Measurements from ENCODE around the gene EPS15. TPM values are rescaled to one million over a fixed set of nuclear protein-coding genes. Genes with fewer than 3 reads are reported as not detected.

Gene EPS15
- total and polyA plus RNA-seq, 10 of the 15 experiments (the other 5 are each of a cell fraction or from before 2014, with no cell fraction given), result 24.7 to 87.8 (median 56.3) TPM

DNA sequence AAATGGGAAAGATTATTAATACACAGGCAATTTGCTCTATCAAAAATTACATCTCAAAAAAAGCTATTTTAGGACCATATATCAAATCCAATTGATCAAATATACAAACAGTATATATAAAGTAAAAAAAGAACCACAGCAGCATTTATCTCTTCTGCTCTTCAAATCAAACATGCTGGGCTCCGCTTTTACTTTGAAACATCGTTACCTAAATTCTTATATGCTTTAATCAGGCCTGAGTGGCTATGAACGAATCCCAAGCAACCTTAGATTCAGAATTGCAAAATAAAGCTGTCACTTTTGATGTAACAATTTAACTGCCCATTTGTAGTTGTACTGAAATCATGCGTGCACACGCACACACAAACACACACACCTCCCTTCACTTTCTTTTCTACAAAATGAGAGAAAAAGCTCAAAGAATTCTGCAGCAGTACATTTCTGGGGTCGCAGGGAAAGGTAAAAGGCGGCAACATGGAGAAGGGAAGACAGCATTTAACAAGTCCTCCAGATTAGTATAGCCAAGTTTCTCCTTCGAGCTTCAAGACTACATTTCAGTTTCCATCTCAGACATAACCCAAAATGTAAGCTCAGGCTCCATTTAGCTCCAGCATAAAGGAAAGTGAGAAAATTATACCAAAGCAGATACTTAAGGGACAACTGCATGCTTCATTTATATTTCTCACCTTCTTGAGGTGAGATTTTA, 96.5 kb downstream of the EPS15 start:
- RAD21 ChIA-PET (ENCODE audit: unreplicated experiment), result interaction anchor here (0.9 kb wide), 1 partner anchor 113 kb away, joined by 4 read pairs; no protein-coding TSS in a partner anchor
- no peaks in the 10 kb centered on the region for H4K20me1 ChIP-seq (ENCODE audit: control insufficient read depth, insufficient read depth)
- H3K79me2 ChIP-seq (ENCODE audit: control insufficient read depth, insufficient read depth, low read length), result no peaks in the 10 kb centered on the region
- BruUV-seq (replicated peaks), result no TSS peak
- in situ Hi-C loops (cut with MboI) (no loop called here), intact Hi-C loops (cut with micrococcal nuclease; ENCODE audit: unreplicated experiment) (no loop called here)
- CTCF ChIA-PET, result interaction anchor here (0.6 to 2.8 kb wide), 7 partner anchors 9 to 113 kb away, joined by 3 to 18 read pairs (median 4); no protein-coding TSS in a partner anchor
- FAIRE-seq, result no peak
- H3K4me2 ChIP-seq (ENCODE audit: control insufficient read depth, insufficient read depth), result no peak overlapping the region
- no peak overlapping the region for H2AFZ ChIP-seq (ENCODE audit: control insufficient read depth, low read depth, low read length)
- H3K9me3 ChIP-seq (replicated peaks; ENCODE audit: control insufficient read depth, insufficient read depth, low read length), result no peaks in the 10 kb centered on the region
- H3K27me3 ChIP-seq (replicated peaks in 1 of 2; ENCODE audit: control insufficient read depth in 2 of 2, insufficient read depth in 2 of 2, low read length in 1 of 2), result no peaks in the 10 kb centered on the region
- H3K27ac ChIP-seq (ENCODE audit: control insufficient read depth, insufficient read depth), result no peak overlapping the region
- H3K4me1 ChIP-seq (ENCODE audit: control insufficient read depth, insufficient read depth, low read length), result no peaks in the 10 kb centered on the region
- POLR2A ChIA-PET, result interaction anchor here (0.6 to 1.2 kb wide), 3 partner anchors 22 to 374 kb away, joined by 3 to 4 read pairs (median 3); no protein-coding TSS in a partner anchor
- SMC1A ChIA-PET (ENCODE audit: uncharacterized antibody, unreplicated experiment), result interaction anchor here (0.7 to 2.8 kb wide), 17 partner anchors 8 to 234 kb away, joined by 3 to 11 read pairs (median 3); no protein-coding TSS in a partner anchor
- WGBS (ENCODE audit: insufficient coverage, insufficient replicate concordance, low lambda C conversion rate, missing lambda C conversion rate), result 92% methylated on average over 8 of the region's 8 CpGs
- DNase-seq (ENCODE audit: low read depth, low spot score), result no peak
- ATAC-seq, result no peak
- H3K9ac ChIP-seq (ENCODE audit: control insufficient read depth, insufficient read depth, low read length), result no peak overlapping the region
- peaks cover 0 to 15% of the 10 kb centered on the region in 2 experiments; a peak in 2 of 4 replicates for H3K36me3 ChIP-seq (ENCODE audit: control insufficient read depth in 2 of 2, insufficient read depth in 2 of 2, low read length in 1 of 2)
- H3K4me3 ChIP-seq, result no peak overlapping the region
- TF ChIP-seq MTA2 (IDR thresholded peaks at IDR 0.05; ENCODE audit: low read depth), result no peak
- TF ChIP-seq, protein P1, sequence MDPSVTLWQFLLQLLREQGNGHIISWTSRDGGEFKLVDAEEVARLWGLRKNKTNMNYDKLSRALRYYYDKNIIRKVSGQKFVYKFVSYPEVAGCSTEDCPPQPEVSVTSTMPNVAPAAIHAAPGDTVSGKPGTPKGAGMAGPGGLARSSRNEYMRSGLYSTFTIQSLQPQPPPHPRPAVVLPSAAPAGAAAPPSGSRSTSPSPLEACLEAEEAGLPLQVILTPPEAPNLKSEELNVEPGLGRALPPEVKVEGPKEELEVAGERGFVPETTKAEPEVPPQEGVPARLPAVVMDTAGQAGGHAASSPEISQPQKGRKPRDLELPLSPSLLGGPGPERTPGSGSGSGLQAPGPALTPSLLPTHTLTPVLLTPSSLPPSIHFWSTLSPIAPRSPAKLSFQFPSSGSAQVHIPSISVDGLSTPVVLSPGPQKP (IDR thresholded peaks at IDR 0.05; ENCODE audit: low read depth, low read length), result no peak
- no peak for TF ChIP-seq NFYA (IDR thresholded peaks at IDR 0.05; ENCODE audit: borderline replicate concordance, low read depth, low read length)
- no peak for TF ChIP-seq CHD1 (IDR thresholded peaks at IDR 0.05; ENCODE audit: low read depth, low read length)
- TF ChIP-seq BMI1 (IDR thresholded peaks at IDR 0.05; ENCODE audit: borderline replicate concordance), result no peak
- TF ChIP-seq ETV6 (conservative IDR thresholded peaks at IDR 0.05 in 1 of 2, IDR thresholded peaks at IDR 0.05 in 1 of 2; ENCODE audit: borderline replicate concordance in 1 of 2, low read depth in 1 of 2), result no peak
- no peak for TF ChIP-seq FOS (IDR thresholded peaks at IDR 0.05; ENCODE audit: borderline replicate concordance, extremely low read depth, insufficient read length)
- TF ChIP-seq SUZ12 (IDR thresholded peaks at IDR 0.05; ENCODE audit: unreplicated experiment), result no peak
- TF ChIP-seq TBL1XR1 (IDR thresholded peaks at IDR 0.05; ENCODE audit: low read depth, low read length), result no peak
- TF ChIP-seq HDGF (IDR thresholded peaks at IDR 0.05), result no peak
- no peak for TF ChIP-seq TAF1 (IDR thresholded peaks at IDR 0.05; ENCODE audit: borderline replicate concordance, low read depth, low read length)
- no peak for TF ChIP-seq STAT1 (conservative IDR thresholded peaks at IDR 0.05)
- no peak for TF ChIP-seq KAT2A (conservative IDR thresholded peaks at IDR 0.05; ENCODE audit: control insufficient read depth, low read depth, low read length)
- TF ChIP-seq CBX5 (IDR thresholded peaks at IDR 0.05; ENCODE audit: low read depth), result no peak
- no peak for TF ChIP-seq RUNX3 (IDR thresholded peaks at IDR 0.05; ENCODE audit: low read length)
- no peak for TF ChIP-seq BRCA1 (IDR thresholded peaks at IDR 0.05; ENCODE audit: low read depth, low read length)
- TF ChIP-seq, protein P2, sequence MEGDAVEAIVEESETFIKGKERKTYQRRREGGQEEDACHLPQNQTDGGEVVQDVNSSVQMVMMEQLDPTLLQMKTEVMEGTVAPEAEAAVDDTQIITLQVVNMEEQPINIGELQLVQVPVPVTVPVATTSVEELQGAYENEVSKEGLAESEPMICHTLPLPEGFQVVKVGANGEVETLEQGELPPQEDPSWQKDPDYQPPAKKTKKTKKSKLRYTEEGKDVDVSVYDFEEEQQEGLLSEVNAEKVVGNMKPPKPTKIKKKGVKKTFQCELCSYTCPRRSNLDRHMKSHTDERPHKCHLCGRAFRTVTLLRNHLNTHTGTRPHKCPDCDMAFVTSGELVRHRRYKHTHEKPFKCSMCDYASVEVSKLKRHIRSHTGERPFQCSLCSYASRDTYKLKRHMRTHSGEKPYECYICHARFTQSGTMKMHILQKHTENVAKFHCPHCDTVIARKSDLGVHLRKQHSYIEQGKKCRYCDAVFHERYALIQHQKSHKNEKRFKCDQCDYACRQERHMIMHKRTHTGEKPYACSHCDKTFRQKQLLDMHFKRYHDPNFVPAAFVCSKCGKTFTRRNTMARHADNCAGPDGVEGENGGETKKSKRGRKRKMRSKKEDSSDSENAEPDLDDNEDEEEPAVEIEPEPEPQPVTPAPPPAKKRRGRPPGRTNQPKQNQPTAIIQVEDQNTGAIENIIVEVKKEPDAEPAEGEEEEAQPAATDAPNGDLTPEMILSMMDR (IDR thresholded peaks at IDR 0.05 in 2 of 3, conservative IDR thresholded peaks at IDR 0.05 in 1 of 3; ENCODE audit: control insufficient read depth in 2 of 3, extremely low read depth in 1 of 3, insufficient read depth in 1 of 3, low read depth in 3 of 3, low read length in 3 of 3), result no peak
- TF ChIP-seq SIN3A (IDR thresholded peaks at IDR 0.05; ENCODE audit: low read depth, low read length), result no peak
- TF ChIP-seq, protein P3, sequence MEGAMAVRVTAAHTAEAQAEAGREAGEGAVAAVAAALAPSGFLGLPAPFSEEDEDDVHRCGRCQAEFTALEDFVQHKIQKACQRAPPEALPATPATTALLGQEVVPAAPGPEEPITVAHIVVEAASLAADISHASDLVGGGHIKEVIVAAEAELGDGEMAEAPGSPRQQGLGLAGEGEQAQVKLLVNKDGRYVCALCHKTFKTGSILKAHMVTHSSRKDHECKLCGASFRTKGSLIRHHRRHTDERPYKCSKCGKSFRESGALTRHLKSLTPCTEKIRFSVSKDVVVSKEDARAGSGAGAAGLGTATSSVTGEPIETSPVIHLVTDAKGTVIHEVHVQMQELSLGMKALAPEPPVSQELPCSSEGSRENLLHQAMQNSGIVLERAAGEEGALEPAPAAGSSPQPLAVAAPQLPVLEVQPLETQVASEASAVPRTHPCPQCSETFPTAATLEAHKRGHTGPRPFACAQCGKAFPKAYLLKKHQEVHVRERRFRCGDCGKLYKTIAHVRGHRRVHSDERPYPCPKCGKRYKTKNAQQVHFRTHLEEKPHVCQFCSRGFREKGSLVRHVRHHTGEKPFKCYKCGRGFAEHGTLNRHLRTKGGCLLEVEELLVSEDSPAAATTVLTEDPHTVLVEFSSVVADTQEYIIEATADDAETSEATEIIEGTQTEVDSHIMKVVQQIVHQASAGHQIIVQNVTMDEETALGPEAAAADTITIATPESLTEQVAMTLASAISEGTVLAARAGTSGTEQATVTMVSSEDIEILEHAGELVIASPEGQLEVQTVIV (IDR thresholded peaks at IDR 0.05; ENCODE audit: borderline replicate concordance, partially characterized antibody), result no peak
